GM12878 (cell line): ENCODE measurements around the gene ZNF148. TPM values are rescaled to one million over a fixed set of nuclear protein-coding genes. Genes with fewer than 3 reads are reported as not detected.
A peak's percentile ranks its signal among the peaks of the same experiment; 100 is the strongest.

Experiments used
- ATAC-seq: fragments of 200-7000 bp; cut with Tn5 transposase; 3 replicates; pipeline ENCODE4 v1.9.1; 2020; ENCODE audit warnings: mild to moderate bottlenecking, moderate library complexity
- BruUV-seq: library from RNA; stranded (reverse); fragments of 400-500 nt; replicated peaks from 2 replicates; lab custom pipeline; 2021; lab: Mats Ljungman, UMichigan
- CTCF ChIA-PET: fragments of 300-600 bp; sonication (Branson Sonifier 250); formaldehyde crosslinking; extraction: SDS; loops from one replicate; lab custom pipeline; 2021; ENCODE audit warnings: inconsistent platforms; lab: Yijun Ruan, JAX
- POLR2A ChIA-PET: fragments of 350-600 bp; formaldehyde crosslinking; extraction: SDS; loops from one replicate; lab custom pipeline; 2021; ENCODE audit warnings: inconsistent platforms; lab: Charles Lee
- RAD21 ChIA-PET: fragments of 300-600 bp; sonication (Branson Sonifier 250); formaldehyde crosslinking; loops from one replicate; lab custom pipeline; 2023; ENCODE audit warnings: antibody characterized with exemption; ENCODE audit not compliant: unreplicated experiment; lab: Charles Lee
- SMC1A ChIA-PET: fragments of 300-600 bp; sonication (Branson Sonifier 250); formaldehyde crosslinking; loops from one replicate; lab custom pipeline; 2023; ENCODE audit not compliant: unreplicated experiment, uncharacterized antibody; lab: Charles Lee
- DNase-seq: peaks from one replicate; pipeline ENCODE4 v3.0.0-alpha.2; 2011; ENCODE audit warnings: low read depth, low spot score
- FAIRE-seq: peaks from 3 replicates; lab custom pipeline; 2011; peaks lifted over from hg19 to GRCh38; lab: Jason Lieb, UNC
- H2AFZ ChIP-seq: 2 replicates; pipeline ENCODE4 v1.6.0; 2011; ENCODE audit warnings: low read depth, low read length, control low read depth; ENCODE audit not compliant: control insufficient read depth
- H3K27ac ChIP-seq: 2 replicates; pipeline ENCODE4 v1.5.1; 2011; ENCODE audit warnings: control low read depth; ENCODE audit not compliant: control insufficient read depth, insufficient read depth
- H3K27me3 ChIP-seq, 2 experiments: replicated peaks in 1 of 2; 2 replicates each; pipeline versions ENCODE4 v1.6.0 to v1.6.1; 2011; ENCODE audit warnings: low read length in 1 of 2; ENCODE audit not compliant: control insufficient read depth in 2 of 2, insufficient read depth in 2 of 2
- H3K36me3 ChIP-seq, 2 experiments: 2 replicates each; pipeline ENCODE4 v1.5.1; 2011; ENCODE audit warnings: low read length in 1 of 2; ENCODE audit not compliant: control insufficient read depth in 2 of 2, insufficient read depth in 2 of 2
- H3K4me1 ChIP-seq: 2 replicates; pipeline ENCODE4 v1.6.1; 2011; ENCODE audit warnings: mild to moderate bottlenecking, low read length, moderate library complexity, mixed read lengths; ENCODE audit not compliant: control insufficient read depth, insufficient read depth
- H3K4me2 ChIP-seq: 2 replicates; pipeline ENCODE4 v1.6.0; 2011; ENCODE audit warnings: control low read depth; ENCODE audit not compliant: control insufficient read depth, insufficient read depth
- H3K4me3 ChIP-seq: fragments of 200-600 bp; sonication (generic); 2 replicates; pipeline ENCODE4 v1.5.1; 2016
- H3K79me2 ChIP-seq: 2 replicates; pipeline ENCODE4 v1.6.0; 2011; ENCODE audit warnings: low read length; ENCODE audit not compliant: control insufficient read depth, insufficient read depth
- H3K9ac ChIP-seq: 2 replicates; pipeline ENCODE4 v1.8.0; 2011; ENCODE audit warnings: low read length, control low read depth, mixed read lengths; ENCODE audit not compliant: control insufficient read depth, insufficient read depth
- H3K9me3 ChIP-seq: replicated peaks from 3 replicates; pipeline ENCODE4 v1.5.1; 2011; ENCODE audit warnings: mild to moderate bottlenecking, low read length; ENCODE audit not compliant: control insufficient read depth, insufficient read depth
- H4K20me1 ChIP-seq: 2 replicates; pipeline ENCODE4 v1.6.0; 2011; ENCODE audit not compliant: control insufficient read depth, insufficient read depth
- ATF3 ChIP-seq: IDR thresholded peaks from 2 replicates; pipeline ENCODE4 v1.6.1; 2011; ENCODE audit warnings: low read depth, mild to moderate bottlenecking, low read length, moderate library complexity, borderline replicate concordance; ENCODE audit errors: extremely low read depth
- MEF2B ChIP-seq: fragments of 450-650 bp; IDR thresholded peaks from 2 replicates; pipeline ENCODE4 v1.6.1; 2018; ENCODE audit warnings: mild to moderate bottlenecking, moderate library complexity; ENCODE audit not compliant: partially characterized antibody, poor library complexity, severe bottlenecking
- MTA3 ChIP-seq: IDR thresholded peaks from 2 replicates; pipeline ENCODE4 v1.6.1; 2012; ENCODE audit warnings: low read length, inconsistent platforms, borderline replicate concordance
- PAX5 ChIP-seq: IDR thresholded peaks from 2 replicates; pipeline ENCODE4 v1.6.1; 2011; ENCODE audit warnings: low read depth, low read length, borderline replicate concordance
- SKIL ChIP-seq: fragments of 450-650 bp; IDR thresholded peaks from 2 replicates; pipeline ENCODE4 v1.6.1; 2017; ENCODE audit warnings: mild to moderate bottlenecking, low read depth, inconsistent platforms; ENCODE audit not compliant: poor library complexity, severe bottlenecking
- SPI1 ChIP-seq: IDR thresholded peaks from 2 replicates; pipeline ENCODE4 v1.6.1; 2011; ENCODE audit warnings: low read depth, mild to moderate bottlenecking, low read length, moderate library complexity, borderline replicate concordance; ENCODE audit not compliant: insufficient read depth
- TARDBP ChIP-seq: IDR thresholded peaks from 2 replicates; pipeline ENCODE4 v1.6.1; 2016; ENCODE audit warnings: borderline replicate concordance
- ZNF687 ChIP-seq: fragments of 450-650 bp; IDR thresholded peaks from 2 replicates; pipeline ENCODE4 v1.6.1; 2017; ENCODE audit warnings: mild to moderate bottlenecking, moderate library complexity
- WGBS: methylation state at CpG from one replicate; pipeline ENCODE4 v1.1.6; 2016; ENCODE audit warnings: low lambda C conversion rate; ENCODE audit not compliant: insufficient replicate concordance, insufficient coverage; ENCODE audit errors: missing lambda C conversion rate; 5-methylcytosine and 5-hydroxymethylcytosine counted together
- in situ Hi-C: fragments of 300-500 bp; cut with MboI; formaldehyde crosslinking; loops from 9 replicates; pipeline ENCODE4 v1.14.3; 2018; ENCODE audit warnings: mixed read lengths
- intact Hi-C: fragments of 100-400 bp; cut with micrococcal nuclease; formaldehyde crosslinking; loops from one replicate; pipeline ENCODE4 v1.14.2; 2022; ENCODE audit not compliant: unreplicated experiment
- polyA plus RNA-seq, 11 experiments: library from polyadenylated mRNA; depleted of rRNA in 4 of 11; unstranded in 6 of 11; stranded (reverse) in 5 of 11; fragments of >200 nt; fragmentation: Nextera tagmentation in 4 of 11; fragmentation: Illumina TruSeq in 1 of 11; extraction: Ambion mirVana in 4 of 11; extraction: Trizol in 1 of 11; gene quantifications; 1 replicate in 1 of 11; 2 replicates in 10 of 11; pipeline versions ENCODE4 v1.2.1 to v1.2.3, GENCODE V29; 2011 to 2016; ENCODE audit warnings: inconsistent platforms in 2 of 11, missing spikeins in 2 of 11, low read depth in 1 of 11
- total RNA-seq, 4 experiments: library from RNA; depleted of rRNA in 3 of 4; stranded (reverse); fragments of >200 nt in 3 of 4; fragmentation: Illumina TruSeq in 1 of 4; extraction: Trizol in 1 of 4; gene quantifications; 2 replicates each; pipeline versions ENCODE4 v1.2.1 to v1.2.3, GENCODE V29; 2013 to 2021

Gene ZNF148
- total and polyA plus RNA-seq, 10 of the 15 experiments (the other 5 are each of a cell fraction or from before 2014, with no cell fraction given): 8.6 to 40.4 (median 26.7) TPM

GRCh38 chr3:125211523-125212090 is 163.5 kb downstream of the ZNF148 start:
- SMC1A ChIA-PET: no interaction called here
- peak overlapping the region; percentile 51; the same call in 1 of the 2 replicates for H3K9ac ChIP-seq

GRCh38 chr3:125207949-125208568 is 167.1 kb downstream of the ZNF148 start:
- ATAC-seq (no peak), DNase-seq (no peak), FAIRE-seq (no peak)
- no peaks in the 10 kb centered on the region for H4K20me1 ChIP-seq
- POLR2A ChIA-PET: no interaction called here
- H3K27me3 ChIP-seq: peaks cover 0 to 7% of the 10 kb centered on the region in 2 experiments; a peak in 2 of 4 replicates
- RAD21 ChIA-PET: no interaction called here
- H3K4me2 ChIP-seq: no peak overlapping the region
- no peak overlapping the region for H3K9ac ChIP-seq
- H3K4me1 ChIP-seq: peaks cover 4% of the 10 kb centered on the region
- H3K36me3 ChIP-seq: no peaks in the 10 kb centered on the region
- H3K4me3 ChIP-seq: no peak overlapping the region
- intact Hi-C loops (no loop called here), in situ Hi-C loops (no loop called here)
- no TSS peak for BruUV-seq
- no peak overlapping the region for H3K27ac ChIP-seq
- no peaks in the 10 kb centered on the region; the same call in 2 of the 3 replicates for H3K9me3 ChIP-seq
- SMC1A ChIA-PET: interaction anchor here (1.5 kb wide), 1 partner anchor 29 kb away, joined by 4 read pairs; no protein-coding TSS in a partner anchor
- H2AFZ ChIP-seq: no peak overlapping the region
- CTCF ChIA-PET: interaction anchor here (1.2 to 1.4 kb wide), 2 partner anchors 213 to 284 kb away, joined by 3 to 5 read pairs; no protein-coding TSS in a partner anchor
- no peaks in the 10 kb centered on the region for H3K79me2 ChIP-seq
- WGBS: 70% methylated on average over 1 of the region's 1 CpG
- TF ChIP-seq ZNF687: no peak
- TF ChIP-seq MEF2B: no peak
- TF ChIP-seq SPI1: no peak
- TF ChIP-seq SKIL: no peak
- no peak for TF ChIP-seq TARDBP
- TF ChIP-seq ATF3: no peak
- TF ChIP-seq PAX5: no peak

More at GRCh38 chr3:125211523-125212090, 163.5 kb downstream of the ZNF148 start:
- no peak for TF ChIP-seq MTA3
- ChIA-PET POLR2A (no interaction called here), CTCF (no interaction called here), RAD21 (no interaction called here)
- H3K4me3 ChIP-seq: peak overlapping the region; percentile 59; the same call in 1 of the 2 replicates
- H3K27ac ChIP-seq: no peak overlapping the region
- no TSS peak for BruUV-seq
- H2AFZ ChIP-seq: peak overlapping the region; percentile 74
- peak overlapping the region; percentile 90 for H3K4me2 ChIP-seq
- no peaks in the 10 kb centered on the region for H3K79me2 ChIP-seq
- in situ Hi-C loops (no loop called here), intact Hi-C loops (no loop called here)
- FAIRE-seq (no peak), ATAC-seq (no peak), DNase-seq (no peak)
- WGBS: over 99% methylated on average over 10 of the region's 11 CpGs
- peaks cover 6% of the 10 kb centered on the region for H3K4me1 ChIP-seq
- H3K27me3 ChIP-seq: peaks cover 0 to 7% of the 10 kb centered on the region in 2 experiments; a peak in 2 of 4 replicates
- H3K36me3 ChIP-seq: no peaks in the 10 kb centered on the region
- H4K20me1 ChIP-seq: no peaks in the 10 kb centered on the region
- H3K9me3 ChIP-seq: no peaks in the 10 kb centered on the region
